Subcutaneous adipose tissue (tissue), 4 donors: ENCODE results near the gene SLC23A1. TPM values are rescaled to one million over a fixed set of nuclear protein-coding genes. Genes with fewer than 3 reads are reported as not detected.

Experiments
- CTCF ChIP-seq: fragments of 450-650 bp; IDR thresholded peaks from one replicate; pipeline ENCODE4 v1.5.1; 2016; ENCODE audit warnings: low read depth, mild to moderate bottlenecking, control low read depth, antibody characterized with exemption, moderate library complexity
- total RNA-seq, 4 donors: library from RNA; depleted of rRNA; stranded (reverse); fragments of >200 nt; gene quantifications; one replicate each; pipeline ENCODE4 v1.1.0, GENCODE V29; 2016

Gene SLC23A1
- total RNA-seq, 4 donors from 2014 or later = not detected

GRCh38 chr5:139392324-139392677 is 9.2 kb upstream of the SLC23A1 start:
- no peak for TF ChIP-seq CTCF

DNA sequence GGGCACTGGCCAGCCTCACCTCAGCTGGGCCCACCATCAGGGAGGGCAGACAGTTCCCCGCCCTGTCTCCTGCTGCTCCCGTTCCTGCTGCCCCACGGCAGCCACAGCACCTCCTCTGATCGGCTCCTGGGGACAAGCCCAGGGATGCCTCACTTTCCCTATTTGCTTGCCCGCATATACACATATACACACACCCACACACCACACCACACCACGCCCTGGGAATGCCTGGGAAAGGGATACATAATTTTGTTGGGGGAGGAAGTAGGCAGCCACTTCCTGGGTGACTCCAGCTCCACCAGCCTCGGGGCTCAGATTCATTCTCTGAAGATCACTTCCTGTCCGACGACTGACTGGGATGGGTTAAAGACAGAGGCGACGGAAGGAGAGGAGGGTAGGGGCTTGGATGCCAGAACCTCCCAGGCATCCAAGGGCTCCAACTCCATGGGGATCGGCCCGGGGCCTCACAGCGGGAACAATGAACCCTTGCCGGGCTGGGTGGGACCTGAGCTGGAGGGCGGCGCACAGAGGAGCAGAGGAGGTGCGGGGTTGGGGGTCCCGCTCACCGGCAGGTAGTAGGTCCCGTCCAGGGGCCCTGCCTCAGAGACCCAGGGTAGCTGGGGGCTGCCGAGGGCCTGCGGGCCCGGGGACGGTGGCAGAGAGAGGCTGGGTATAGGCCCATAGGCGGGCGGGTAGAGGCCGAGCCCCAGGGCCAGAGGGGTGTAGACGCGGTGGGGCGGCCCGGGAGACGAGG is 8.7 kb upstream of the SLC23A1 start:
- TF ChIP-seq CTCF = no peak

DNA sequence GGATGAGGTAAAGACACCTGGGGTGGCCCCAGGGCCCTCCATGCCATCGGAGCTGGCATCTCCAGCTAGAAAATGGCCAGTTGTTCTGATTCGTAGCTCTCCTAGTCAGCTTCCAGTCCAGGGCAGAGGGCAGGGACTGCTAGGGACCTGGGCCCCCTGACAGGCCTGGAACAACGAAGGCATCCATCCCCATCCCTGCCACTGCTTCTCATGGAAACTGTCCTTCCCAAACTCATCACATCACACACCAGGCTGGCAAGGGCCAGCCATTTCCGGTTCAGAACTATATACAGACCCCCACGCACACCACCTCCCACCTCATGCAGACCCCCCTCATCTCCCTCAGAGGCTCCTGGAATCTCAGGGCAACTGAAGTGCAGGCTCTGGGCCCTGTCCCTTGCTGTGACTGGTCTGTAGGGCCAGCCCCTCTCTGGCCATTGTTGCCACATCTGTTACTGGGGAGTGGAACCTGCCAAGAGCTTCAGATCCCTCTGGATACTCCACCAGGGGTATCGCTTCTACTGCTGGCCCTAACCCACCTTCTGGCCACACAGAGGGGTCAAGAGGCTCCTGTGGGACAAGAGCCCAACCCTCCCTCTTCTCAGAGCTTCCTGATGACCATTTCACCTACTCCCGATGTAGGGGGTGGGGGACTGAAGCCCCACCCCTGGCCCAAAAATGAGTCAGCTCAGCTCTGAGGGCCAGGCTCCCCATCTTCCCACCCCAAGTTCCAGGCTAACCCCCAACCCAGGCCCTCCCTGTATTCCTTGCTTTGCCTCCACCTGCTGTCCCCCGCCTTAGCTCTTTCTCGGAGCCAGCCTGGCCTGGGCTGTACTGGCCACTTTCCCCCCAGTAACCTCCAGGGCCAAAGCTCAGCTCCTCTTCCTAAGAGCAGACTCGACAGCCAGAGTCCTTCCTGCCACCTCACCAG is 7.8 kb upstream of the SLC23A1 start:
- no peak for TF ChIP-seq CTCF

DNA sequence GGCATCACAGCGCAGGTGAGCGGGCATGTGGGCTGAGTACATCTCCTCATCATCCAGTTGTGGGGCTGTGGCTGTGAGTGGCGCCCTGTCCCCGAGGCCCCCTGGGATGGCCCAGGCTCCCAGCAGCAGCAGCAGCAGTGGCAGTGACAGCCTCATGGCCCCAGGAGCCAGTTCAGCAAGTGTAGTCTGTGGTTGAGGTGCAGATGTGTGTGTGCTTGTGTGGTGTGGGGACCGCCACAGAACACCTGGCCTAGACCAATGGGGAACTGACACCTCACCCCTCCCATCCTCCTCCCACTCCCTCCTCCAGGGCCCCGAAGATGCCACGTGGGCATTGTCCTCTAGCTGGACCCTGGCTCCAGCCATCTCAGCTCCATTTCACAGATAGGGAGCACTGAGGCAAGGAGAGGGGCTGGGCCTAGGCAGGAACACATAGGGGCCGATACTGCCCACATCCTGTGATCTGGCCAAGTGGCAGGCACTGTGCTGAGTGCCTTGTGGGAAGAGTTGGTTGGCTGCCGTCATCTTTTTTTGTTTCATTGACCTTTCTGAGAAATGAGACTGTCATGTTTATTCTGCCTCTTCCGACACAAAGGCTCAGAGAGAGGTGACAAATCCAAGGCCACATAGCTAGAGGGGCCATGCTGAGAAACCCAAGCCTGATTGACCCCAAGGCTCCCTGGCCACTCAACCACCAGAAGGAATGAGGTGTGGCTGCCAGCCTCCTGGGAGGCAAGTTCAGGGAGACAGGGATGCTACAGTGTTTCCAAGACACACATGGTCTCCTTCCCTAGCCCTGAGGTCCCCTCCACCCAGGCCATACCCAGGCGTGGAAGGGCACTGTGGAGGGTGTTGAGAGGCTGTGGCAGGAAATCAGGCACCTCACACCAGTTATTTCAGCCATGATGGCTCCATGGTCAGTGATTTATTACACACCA is 6.9 kb upstream of the SLC23A1 start, which contains the start of gene MZB1:
Gene MZB1 (minus strand): TSS at position 213 of the 938 bp plus-strand sequence. CDS start 57 bp downstream, at position 156.
- no peak for TF ChIP-seq CTCF

GRCh38 chr5:139388198-139388821 is 5.2 kb upstream of the SLC23A1 start:
- no peak for TF ChIP-seq CTCF

DNA sequence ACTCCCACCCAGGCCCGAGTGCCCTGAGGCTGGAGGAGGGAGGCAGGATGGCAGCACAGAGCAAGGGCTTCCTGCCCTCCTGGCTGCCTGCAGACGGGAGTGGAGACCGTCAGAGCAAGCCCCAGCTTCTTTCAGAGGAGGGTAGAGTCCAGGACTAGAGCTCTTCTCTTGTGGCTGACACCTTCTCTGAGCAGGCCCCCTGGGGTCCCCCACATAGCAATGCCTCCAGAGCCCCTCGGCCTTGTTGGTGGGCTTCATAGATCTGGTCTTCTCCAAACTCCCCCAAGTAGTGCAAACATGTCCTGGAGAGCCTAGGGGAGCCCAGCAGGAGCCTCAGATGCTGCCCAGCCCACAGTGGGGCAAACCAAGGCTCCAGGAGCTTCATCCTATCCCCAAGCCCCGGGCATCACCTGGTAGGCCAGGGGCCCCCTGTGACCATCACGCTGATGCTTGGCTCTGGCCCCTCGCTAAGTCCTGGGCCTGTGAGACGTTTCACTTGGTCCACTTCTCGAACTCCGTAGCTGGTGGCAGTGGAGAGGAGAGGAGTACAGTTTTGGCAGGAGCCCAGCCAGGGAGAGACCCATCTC is 4.6 kb upstream of the SLC23A1 start:
- no peak for TF ChIP-seq CTCF
